HG03108 (cell line): ENCODE data around the gene SCN5A.

Source experiments
- ATAC-seq: cut with Tn5 transposase; IDR thresholded peaks from one replicate; pipeline ENCODE4 v1.9.1; 2021; ENCODE audit warnings: moderate library complexity; ENCODE audit not compliant: unreplicated experiment

SCN5A gene

DNA sequence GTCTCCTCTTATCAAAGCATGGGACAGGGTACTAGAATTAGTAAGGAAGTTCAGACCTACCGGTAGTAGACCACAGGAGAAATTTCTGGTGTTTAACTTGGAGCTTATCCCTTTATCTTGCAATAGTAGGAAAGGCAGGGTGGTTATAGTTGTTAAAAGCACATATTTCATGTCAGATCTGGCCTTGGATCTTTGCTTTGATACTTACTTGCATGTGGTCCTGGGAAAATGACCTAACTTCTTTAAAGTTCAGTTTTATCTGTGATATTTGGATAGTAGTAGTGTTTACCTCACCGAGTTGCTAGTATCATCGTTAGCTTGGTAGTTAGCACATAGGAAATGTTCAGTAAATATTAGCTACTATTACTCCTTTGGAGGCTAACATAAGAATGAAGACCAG is 137.9 kb downstream of the SCN5A start:
- ATAC-seq = no peak

GRCh38 chr3:38510631-38511030 is 138.9 kb downstream of the SCN5A start:
- no peak for ATAC-seq

DNA sequence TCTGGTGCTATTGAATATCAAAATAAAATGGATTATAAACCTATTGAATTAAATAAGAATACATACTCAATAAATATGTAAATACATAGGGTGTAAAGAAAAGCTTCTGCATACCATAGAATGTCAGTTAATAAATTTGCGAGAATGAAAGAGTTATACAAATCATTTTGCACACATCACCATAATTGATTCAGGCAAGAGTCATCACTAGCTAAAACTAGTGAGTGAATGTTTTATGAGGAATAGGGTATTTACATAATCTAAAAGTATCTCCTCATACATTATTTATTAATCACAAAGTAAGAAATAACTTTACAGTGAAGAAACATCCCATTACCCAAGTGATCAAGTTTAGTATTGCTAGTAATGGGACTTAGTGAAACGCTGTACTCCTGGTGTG is 139.8 kb downstream of the SCN5A start:
- ATAC-seq = no peak

DNA sequence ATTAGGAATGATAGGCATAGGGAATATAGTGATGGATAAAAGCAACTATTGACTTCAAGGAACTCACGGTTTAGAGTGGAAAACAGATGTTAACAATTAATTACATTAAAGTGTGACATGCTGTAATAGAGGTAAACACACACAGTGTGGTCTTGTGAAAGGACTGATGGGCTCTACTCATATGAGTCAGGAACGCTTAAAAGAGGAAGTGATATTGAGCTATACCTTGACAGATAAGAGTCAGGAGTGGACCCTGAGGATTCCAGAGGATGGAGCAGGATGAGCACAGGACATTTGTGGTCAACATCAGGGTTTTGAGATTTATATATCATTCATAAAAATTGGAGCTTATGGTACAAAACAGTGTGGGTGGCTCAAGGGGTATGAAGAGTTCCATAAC is 142.4 kb downstream of the SCN5A start:
- ATAC-seq = peak; percentile 93

- ATAC-seq = no peak
Observed at GRCh38 chr3:38500688-38501417, 148.6 kb downstream of the SCN5A start.
